Keratinocyte (primary cell): ENCODE measurements around the gene BOD1L1. TPM values are rescaled to one million over a fixed set of nuclear protein-coding genes. Genes with fewer than 3 reads are reported as not detected.

Source experiments
- DNase-seq: peaks from one replicate; pipeline ENCODE4 v3.0.0-alpha.2; 2011; ENCODE audit warnings: low read depth, missing footprints, low spot score
- FAIRE-seq: peaks from 2 replicates; lab custom pipeline; 2011; peaks lifted over from hg19 to GRCh38; lab: Jason Lieb, UNC
- H2AFZ ChIP-seq: 2 replicates; pipeline ENCODE4 v1.6.0; 2012; ENCODE audit warnings: low read length, control low read depth, inconsistent platforms; ENCODE audit not compliant: control insufficient read depth
- H3K27ac ChIP-seq: 2 replicates; pipeline ENCODE4 v1.5.1; 2011; ENCODE audit warnings: low read length; ENCODE audit not compliant: control insufficient read depth, insufficient read depth
- H3K27me3 ChIP-seq: 3 replicates; pipeline ENCODE4 v1.6.0; 2011; ENCODE audit warnings: low read length; ENCODE audit not compliant: control insufficient read depth, insufficient read depth; ENCODE audit errors: extremely low read depth
- H3K36me3 ChIP-seq, 2 experiments: 2 replicates in 1 of 2; 3 replicates in 1 of 2; pipeline ENCODE4 v1.5.1; 2011; ENCODE audit warnings: low read length in 2 of 2, mild to moderate bottlenecking in 1 of 2; ENCODE audit not compliant: control insufficient read depth in 2 of 2, insufficient read depth in 2 of 2; ENCODE audit errors: extremely low read depth in 1 of 2
- H3K4me1 ChIP-seq: 3 replicates; pipeline ENCODE4 v1.5.1; 2011; ENCODE audit warnings: low read length; ENCODE audit not compliant: control insufficient read depth, insufficient read depth; ENCODE audit errors: extremely low read depth
- H3K4me2 ChIP-seq: 3 replicates; pipeline ENCODE4 v1.6.0; 2011; ENCODE audit warnings: low read depth, low read length; ENCODE audit not compliant: control insufficient read depth, insufficient read depth; ENCODE audit errors: extremely low read depth
- H3K4me3 ChIP-seq, 3 experiments: fragments of 200-600 bp in 1 of 3; sonication (generic) in 1 of 3; 2 replicates in 2 of 3; 3 replicates in 1 of 3; pipeline ENCODE4 v1.5.1; 2011 to 2016; ENCODE audit warnings: low read length in 3 of 3, mild to moderate bottlenecking in 3 of 3, control low read depth in 2 of 3, inconsistent platforms in 1 of 3, low read depth in 1 of 3, mixed read lengths in 1 of 3, mixed run types in 1 of 3, moderate library complexity in 1 of 3; ENCODE audit not compliant: control insufficient read depth in 2 of 3, insufficient read depth in 2 of 3; ENCODE audit errors: extremely low read depth in 1 of 3
- H3K79me2 ChIP-seq: 2 replicates; pipeline ENCODE4 v1.6.0; 2012; ENCODE audit warnings: low read length; ENCODE audit not compliant: control insufficient read depth, insufficient read depth
- H3K9ac ChIP-seq: 3 replicates; pipeline ENCODE4 v1.6.0; 2011; ENCODE audit warnings: low read length; ENCODE audit not compliant: control insufficient read depth, insufficient read depth; ENCODE audit errors: extremely low read depth
- H3K9me1 ChIP-seq: 3 replicates; pipeline ENCODE4 v1.6.0; 2011; ENCODE audit warnings: low read length; ENCODE audit not compliant: control insufficient read depth, insufficient read depth; ENCODE audit errors: extremely low read depth
- H3K9me3 ChIP-seq: 2 replicates; pipeline ENCODE4 v1.5.1; 2012; ENCODE audit warnings: low read depth, low read length; ENCODE audit not compliant: control insufficient read depth
- H4K20me1 ChIP-seq: 3 replicates; pipeline ENCODE4 v1.6.0; 2011; ENCODE audit warnings: low read length; ENCODE audit not compliant: control insufficient read depth, insufficient read depth; ENCODE audit errors: extremely low read depth
- CTCF ChIP-seq, 3 experiments: IDR thresholded peaks in 1 of 3; conservative IDR thresholded peaks in 1 of 3; optimal IDR thresholded peaks in 1 of 3; 2 replicates in 2 of 3; 3 replicates in 1 of 3; pipeline versions ENCODE3 to v1.5.1; 2011; ENCODE audit warnings: low read length in 3 of 3, mild to moderate bottlenecking in 3 of 3, moderate library complexity in 2 of 3, control low read depth in 1 of 3, inconsistent platforms in 1 of 3; ENCODE audit not compliant: insufficient read depth in 2 of 3; ENCODE audit errors: extremely low read depth in 1 of 3
- EZH2 ChIP-seq: IDR thresholded peaks from one replicate; pipeline ENCODE4 v1.6.1; 2012; ENCODE audit warnings: inconsistent platforms, mild to moderate bottlenecking, low read length, moderate library complexity
- dilution Hi-C: fragments of 300-500 bp; cut with MboI; formaldehyde crosslinking; loops from one replicate; pipeline ENCODE4 v1.7.0; 2020; ENCODE audit warnings: low sequenced_read_pairs; ENCODE audit not compliant: extremely low pct_ligation_motif_present
- polyA plus RNA-seq, 5 experiments: library from polyadenylated mRNA; depleted of rRNA in 3 of 5; stranded (reverse) in 3 of 5; stranded (forward) in 1 of 5; unstranded in 1 of 5; fragments of >200 nt; gene quantifications; 1 replicate in 1 of 5; 2 replicates in 3 of 5; 3 replicates in 1 of 5; pipeline versions ENCODE4 v1.2.1 to v1.2.3, GENCODE V29; 2011 to 2012; ENCODE audit warnings: missing spikeins in 2 of 5, low read depth in 1 of 5, low replicate concordance in 1 of 5

The BOD1L1 gene
- polyA plus RNA-seq, 1 donor (not counting 4 experiments of a cell fraction or from before 2014, with no cell fraction given): 20.6 TPM

GRCh38 chr4:13597604-13598003 lies 29.9 kb downstream of the BOD1L1 start:
- Histone ChIP-seq H3K36me3 (peaks cover 2 to 23% of the 10 kb centered on the region in 2 experiments), H3K4me3 (no peak overlapping the region), H3K9ac (no peak overlapping the region), H3K27ac (no peak overlapping the region), H3K27me3 (no peaks in the 10 kb centered on the region), H4K20me1 (no peaks in the 10 kb centered on the region), H3K4me1 (peaks cover 4% of the 10 kb centered on the region), H3K9me1 (no peaks in the 10 kb centered on the region), H2AFZ (no peak overlapping the region), H3K79me2 (no peaks in the 10 kb centered on the region), H3K4me2 (no peak overlapping the region), H3K9me3 (no peaks in the 10 kb centered on the region)
- TF ChIP-seq CTCF (optimal IDR thresholded peaks at IDR 0.05 in 1 of 3, IDR thresholded peaks at IDR 0.05 in 1 of 3, conservative IDR thresholded peaks at IDR 0.05 in 1 of 3; ENCODE audit: extremely low read depth in 1 of 3, insufficient read depth in 2 of 3, low read length in 3 of 3) (no peak), EZH2 (no peak)
- dilution Hi-C loops: no loop called here
- DNase-seq (no peak), FAIRE-seq (no peak)

- H3K36me3 ChIP-seq: peaks cover 2 to 21% of the 10 kb centered on the region in 2 experiments
- no peaks in the 10 kb centered on the region for H3K79me2 ChIP-seq
- FAIRE-seq (no peak), DNase-seq (no peak)
- H3K4me3 ChIP-seq: no peak overlapping the region
- H2AFZ ChIP-seq: no peak overlapping the region
- TF ChIP-seq CTCF (optimal IDR thresholded peaks at IDR 0.05 in 1 of 3, IDR thresholded peaks at IDR 0.05 in 1 of 3, conservative IDR thresholded peaks at IDR 0.05 in 1 of 3; ENCODE audit: extremely low read depth in 1 of 3, insufficient read depth in 2 of 3, low read length in 3 of 3) (no peak), EZH2 (no peak)
- no peaks in the 10 kb centered on the region for H3K9me1 ChIP-seq
- no peak overlapping the region for H3K4me2 ChIP-seq
- peaks cover 4% of the 10 kb centered on the region for H3K4me1 ChIP-seq
- H3K9ac ChIP-seq: no peak overlapping the region
- no peaks in the 10 kb centered on the region for H3K27me3 ChIP-seq
- no peaks in the 10 kb centered on the region for H4K20me1 ChIP-seq
- dilution Hi-C loops: no loop called here
- H3K9me3 ChIP-seq: no peaks in the 10 kb centered on the region
- H3K27ac ChIP-seq: no peak overlapping the region
Observed at GRCh38 chr4:13597141-13597540, 30.4 kb downstream of the BOD1L1 start.
